GM12878 (cell line): ENCODE data around the gene PPP1R3G. TPM values are rescaled to one million over a fixed set of nuclear protein-coding genes. Genes with fewer than 3 reads are reported as not detected.

Experiments
- ATAC-seq: fragments of 200-7000 bp; cut with Tn5 transposase; 3 replicates; pipeline ENCODE4 v1.9.1; 2020; ENCODE audit warnings: mild to moderate bottlenecking, moderate library complexity
- BruUV-seq: library from RNA; stranded (reverse); fragments of 400-500 nt; replicated peaks from 2 replicates; lab custom pipeline; 2021; lab: Mats Ljungman, UMichigan
- CTCF ChIA-PET: fragments of 300-600 bp; sonication (Branson Sonifier 250); formaldehyde crosslinking; extraction: SDS; loops from one replicate; lab custom pipeline; 2021; ENCODE audit warnings: inconsistent platforms; lab: Yijun Ruan, JAX
- POLR2A ChIA-PET: fragments of 350-600 bp; formaldehyde crosslinking; extraction: SDS; loops from one replicate; lab custom pipeline; 2021; ENCODE audit warnings: inconsistent platforms; lab: Charles Lee
- RAD21 ChIA-PET: fragments of 300-600 bp; sonication (Branson Sonifier 250); formaldehyde crosslinking; loops from one replicate; lab custom pipeline; 2023; ENCODE audit warnings: antibody characterized with exemption; ENCODE audit not compliant: unreplicated experiment; lab: Charles Lee
- SMC1A ChIA-PET: fragments of 300-600 bp; sonication (Branson Sonifier 250); formaldehyde crosslinking; loops from one replicate; lab custom pipeline; 2023; ENCODE audit not compliant: unreplicated experiment, uncharacterized antibody; lab: Charles Lee
- DNase-seq: peaks from one replicate; pipeline ENCODE4 v3.0.0-alpha.2; 2011; ENCODE audit warnings: low read depth, low spot score
- FAIRE-seq: peaks from 3 replicates; lab custom pipeline; 2011; peaks lifted over from hg19 to GRCh38; lab: Jason Lieb, UNC
- H2AFZ ChIP-seq: 2 replicates; pipeline ENCODE4 v1.6.0; 2011; ENCODE audit warnings: low read depth, low read length, control low read depth; ENCODE audit not compliant: control insufficient read depth
- H3K27ac ChIP-seq: 2 replicates; pipeline ENCODE4 v1.5.1; 2011; ENCODE audit warnings: control low read depth; ENCODE audit not compliant: control insufficient read depth, insufficient read depth
- H3K27me3 ChIP-seq, 2 experiments: replicated peaks in 1 of 2; 2 replicates each; pipeline versions ENCODE4 v1.6.0 to v1.6.1; 2011; ENCODE audit warnings: low read length in 1 of 2; ENCODE audit not compliant: control insufficient read depth in 2 of 2, insufficient read depth in 2 of 2
- H3K36me3 ChIP-seq, 2 experiments: 2 replicates each; pipeline ENCODE4 v1.5.1; 2011; ENCODE audit warnings: low read length in 1 of 2; ENCODE audit not compliant: control insufficient read depth in 2 of 2, insufficient read depth in 2 of 2
- H3K4me1 ChIP-seq: 2 replicates; pipeline ENCODE4 v1.6.1; 2011; ENCODE audit warnings: mild to moderate bottlenecking, low read length, moderate library complexity, mixed read lengths; ENCODE audit not compliant: control insufficient read depth, insufficient read depth
- H3K4me2 ChIP-seq: 2 replicates; pipeline ENCODE4 v1.6.0; 2011; ENCODE audit warnings: control low read depth; ENCODE audit not compliant: control insufficient read depth, insufficient read depth
- H3K4me3 ChIP-seq: fragments of 200-600 bp; sonication (generic); 2 replicates; pipeline ENCODE4 v1.5.1; 2016
- H3K79me2 ChIP-seq: 2 replicates; pipeline ENCODE4 v1.6.0; 2011; ENCODE audit warnings: low read length; ENCODE audit not compliant: control insufficient read depth, insufficient read depth
- H3K9ac ChIP-seq: 2 replicates; pipeline ENCODE4 v1.8.0; 2011; ENCODE audit warnings: low read length, control low read depth, mixed read lengths; ENCODE audit not compliant: control insufficient read depth, insufficient read depth
- H3K9me3 ChIP-seq: replicated peaks from 3 replicates; pipeline ENCODE4 v1.5.1; 2011; ENCODE audit warnings: mild to moderate bottlenecking, low read length; ENCODE audit not compliant: control insufficient read depth, insufficient read depth
- H4K20me1 ChIP-seq: 2 replicates; pipeline ENCODE4 v1.6.0; 2011; ENCODE audit not compliant: control insufficient read depth, insufficient read depth
- BRCA1 ChIP-seq: IDR thresholded peaks from 2 replicates; pipeline ENCODE4 v1.6.1; 2011; ENCODE audit warnings: low read depth, low read length, improper control_type of control experiment
- CBX3 ChIP-seq: fragments of 200-600 bp; sonication (generic); IDR thresholded peaks from 2 replicates; pipeline ENCODE4 v1.6.1; 2016; ENCODE audit warnings: low read depth, borderline replicate concordance
- CEBPB ChIP-seq, 2 experiments: fragments of 150-350 bp in 1 of 2; IDR thresholded peaks; 2 replicates each; pipeline ENCODE4 v1.6.1; 2012 to 2014; ENCODE audit warnings: low read depth in 2 of 2, low read length in 2 of 2, borderline replicate concordance in 1 of 2, inconsistent platforms in 1 of 2
- NFXL1 ChIP-seq: fragments of 450-650 bp; IDR thresholded peaks from 2 replicates; pipeline ENCODE4 v1.6.1; 2017; ENCODE audit warnings: antibody characterized with exemption, mild to moderate bottlenecking, borderline replicate concordance
- STAT1 ChIP-seq: fragments of 450-650 bp; conservative IDR thresholded peaks from 2 replicates; pipeline ENCODE4 v1.6.1; 2014; ENCODE audit warnings: antibody characterized with exemption, mild to moderate bottlenecking
- SUPT20H ChIP-seq: IDR thresholded peaks from 2 replicates; pipeline ENCODE4 v1.6.1; 2011; ENCODE audit warnings: low read depth, mild to moderate bottlenecking, low read length, moderate library complexity, borderline replicate concordance; ENCODE audit not compliant: control insufficient read depth
- TBL1XR1 ChIP-seq: IDR thresholded peaks from 2 replicates; pipeline ENCODE4 v1.6.1; 2012; ENCODE audit warnings: low read depth, low read length, improper control_type of control experiment
- YY1 ChIP-seq: IDR thresholded peaks from 2 replicates; pipeline ENCODE4 v1.6.1; 2011; ENCODE audit warnings: low read depth, mild to moderate bottlenecking, low read length
- ZNF384 ChIP-seq: IDR thresholded peaks from 2 replicates; pipeline ENCODE4 v1.6.1; 2012; ENCODE audit warnings: low read depth, mild to moderate bottlenecking, low read length, improper control_type of control experiment, borderline replicate concordance
- WGBS: methylation state at CpG from one replicate; pipeline ENCODE4 v1.1.6; 2016; ENCODE audit warnings: low lambda C conversion rate; ENCODE audit not compliant: insufficient replicate concordance, insufficient coverage; ENCODE audit errors: missing lambda C conversion rate; 5-methylcytosine and 5-hydroxymethylcytosine counted together
- in situ Hi-C: fragments of 300-500 bp; cut with MboI; formaldehyde crosslinking; loops from 9 replicates; pipeline ENCODE4 v1.14.3; 2018; ENCODE audit warnings: mixed read lengths
- intact Hi-C: fragments of 100-400 bp; cut with micrococcal nuclease; formaldehyde crosslinking; loops from one replicate; pipeline ENCODE4 v1.14.2; 2022; ENCODE audit not compliant: unreplicated experiment
- polyA plus RNA-seq, 11 experiments: library from polyadenylated mRNA; depleted of rRNA in 4 of 11; unstranded in 6 of 11; stranded (reverse) in 5 of 11; fragments of >200 nt; fragmentation: Nextera tagmentation in 4 of 11; fragmentation: Illumina TruSeq in 1 of 11; extraction: Ambion mirVana in 4 of 11; extraction: Trizol in 1 of 11; gene quantifications; 1 replicate in 1 of 11; 2 replicates in 10 of 11; pipeline versions ENCODE4 v1.2.1 to v1.2.3, GENCODE V29; 2011 to 2016; ENCODE audit warnings: inconsistent platforms in 2 of 11, missing spikeins in 2 of 11, low read depth in 1 of 11
- total RNA-seq, 4 experiments: library from RNA; depleted of rRNA in 3 of 4; stranded (reverse); fragments of >200 nt in 3 of 4; fragmentation: Illumina TruSeq in 1 of 4; extraction: Trizol in 1 of 4; gene quantifications; 2 replicates each; pipeline versions ENCODE4 v1.2.1 to v1.2.3, GENCODE V29; 2013 to 2021
- TF ChIP-seq, protein P1 (sequence below): fragments of 450-650 bp; IDR thresholded peaks from 2 replicates; pipeline ENCODE4 v1.6.1; 2017; ENCODE audit warnings: mild to moderate bottlenecking, low read depth, inconsistent platforms; ENCODE audit not compliant: poor library complexity, severe bottlenecking
- TF ChIP-seq, protein P2 (sequence below): fragments of 450-650 bp; IDR thresholded peaks from 2 replicates; pipeline ENCODE4 v1.6.1; 2016; ENCODE audit warnings: mild to moderate bottlenecking, moderate library complexity, borderline replicate concordance
- TF ChIP-seq, protein P3 (sequence below): fragments of 450-650 bp; IDR thresholded peaks from 2 replicates; pipeline ENCODE4 v1.6.1; 2017; ENCODE audit warnings: antibody characterized with exemption, mild to moderate bottlenecking, moderate library complexity
- TF ChIP-seq, protein P4 (sequence below): fragments of 450-650 bp; IDR thresholded peaks from 2 replicates; pipeline ENCODE4 v1.6.1; 2016; ENCODE audit warnings: mild to moderate bottlenecking

PPP1R3G gene
- total and polyA plus RNA-seq, 10 of the 15 experiments (the other 5 are each of a cell fraction or from before 2014, with no cell fraction given): 0.01 to 0.10 (median 0.04) TPM; not detected in 4

- peaks cover 5% of the 10 kb centered on the region for H3K9me3 ChIP-seq
- SMC1A ChIA-PET: no interaction called here
- no peak for DNase-seq
- peak; percentile 54 for FAIRE-seq
- BruUV-seq: no TSS peak
- TF ChIP-seq STAT1 (no peak), BRCA1 (no peak), YY1 (no peak), SUPT20H (no peak), CBX3 (no peak), NFXL1 (no peak), TBL1XR1 (no peak), ZNF384 (no peak), CEBPB (IDR thresholded peaks at IDR 0.05; ENCODE audit: borderline replicate concordance in 1 of 2, low read depth in 2 of 2, low read length in 2 of 2) (no peak)
- TF ChIP-seq, protein P1, sequence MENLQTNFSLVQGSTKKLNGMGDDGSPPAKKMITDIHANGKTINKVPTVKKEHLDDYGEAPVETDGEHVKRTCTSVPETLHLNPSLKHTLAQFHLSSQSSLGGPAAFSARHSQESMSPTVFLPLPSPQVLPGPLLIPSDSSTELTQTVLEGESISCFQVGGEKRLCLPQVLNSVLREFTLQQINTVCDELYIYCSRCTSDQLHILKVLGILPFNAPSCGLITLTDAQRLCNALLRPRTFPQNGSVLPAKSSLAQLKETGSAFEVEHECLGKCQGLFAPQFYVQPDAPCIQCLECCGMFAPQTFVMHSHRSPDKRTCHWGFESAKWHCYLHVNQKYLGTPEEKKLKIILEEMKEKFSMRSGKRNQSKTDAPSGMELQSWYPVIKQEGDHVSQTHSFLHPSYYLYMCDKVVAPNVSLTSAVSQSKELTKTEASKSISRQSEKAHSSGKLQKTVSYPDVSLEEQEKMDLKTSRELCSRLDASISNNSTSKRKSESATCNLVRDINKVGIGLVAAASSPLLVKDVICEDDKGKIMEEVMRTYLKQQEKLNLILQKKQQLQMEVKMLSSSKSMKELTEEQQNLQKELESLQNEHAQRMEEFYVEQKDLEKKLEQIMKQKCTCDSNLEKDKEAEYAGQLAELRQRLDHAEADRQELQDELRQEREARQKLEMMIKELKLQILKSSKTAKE: no peak
- TF ChIP-seq, protein P2, sequence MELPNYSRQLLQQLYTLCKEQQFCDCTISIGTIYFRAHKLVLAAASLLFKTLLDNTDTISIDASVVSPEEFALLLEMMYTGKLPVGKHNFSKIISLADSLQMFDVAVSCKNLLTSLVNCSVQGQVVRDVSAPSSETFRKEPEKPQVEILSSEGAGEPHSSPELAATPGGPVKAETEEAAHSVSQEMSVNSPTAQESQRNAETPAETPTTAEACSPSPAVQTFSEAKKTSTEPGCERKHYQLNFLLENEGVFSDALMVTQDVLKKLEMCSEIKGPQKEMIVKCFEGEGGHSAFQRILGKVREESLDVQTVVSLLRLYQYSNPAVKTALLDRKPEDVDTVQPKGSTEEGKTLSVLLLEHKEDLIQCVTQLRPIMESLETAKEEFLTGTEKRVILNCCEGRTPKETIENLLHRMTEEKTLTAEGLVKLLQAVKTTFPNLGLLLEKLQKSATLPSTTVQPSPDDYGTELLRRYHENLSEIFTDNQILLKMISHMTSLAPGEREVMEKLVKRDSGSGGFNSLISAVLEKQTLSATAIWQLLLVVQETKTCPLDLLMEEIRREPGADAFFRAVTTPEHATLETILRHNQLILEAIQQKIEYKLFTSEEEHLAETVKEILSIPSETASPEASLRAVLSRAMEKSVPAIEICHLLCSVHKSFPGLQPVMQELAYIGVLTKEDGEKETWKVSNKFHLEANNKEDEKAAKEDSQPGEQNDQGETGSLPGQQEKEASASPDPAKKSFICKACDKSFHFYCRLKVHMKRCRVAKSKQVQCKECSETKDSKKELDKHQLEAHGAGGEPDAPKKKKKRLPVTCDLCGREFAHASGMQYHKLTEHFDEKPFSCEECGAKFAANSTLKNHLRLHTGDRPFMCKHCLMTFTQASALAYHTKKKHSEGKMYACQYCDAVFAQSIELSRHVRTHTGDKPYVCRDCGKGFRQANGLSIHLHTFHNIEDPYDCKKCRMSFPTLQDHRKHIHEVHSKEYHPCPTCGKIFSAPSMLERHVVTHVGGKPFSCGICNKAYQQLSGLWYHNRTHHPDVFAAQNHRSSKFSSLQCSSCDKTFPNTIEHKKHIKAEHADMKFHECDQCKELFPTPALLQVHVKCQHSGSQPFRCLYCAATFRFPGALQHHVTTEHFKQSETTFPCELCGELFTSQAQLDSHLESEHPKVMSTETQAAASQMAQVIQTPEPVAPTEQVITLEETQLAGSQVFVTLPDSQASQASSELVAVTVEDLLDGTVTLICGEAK: no peak
- TF ChIP-seq, protein P3, sequence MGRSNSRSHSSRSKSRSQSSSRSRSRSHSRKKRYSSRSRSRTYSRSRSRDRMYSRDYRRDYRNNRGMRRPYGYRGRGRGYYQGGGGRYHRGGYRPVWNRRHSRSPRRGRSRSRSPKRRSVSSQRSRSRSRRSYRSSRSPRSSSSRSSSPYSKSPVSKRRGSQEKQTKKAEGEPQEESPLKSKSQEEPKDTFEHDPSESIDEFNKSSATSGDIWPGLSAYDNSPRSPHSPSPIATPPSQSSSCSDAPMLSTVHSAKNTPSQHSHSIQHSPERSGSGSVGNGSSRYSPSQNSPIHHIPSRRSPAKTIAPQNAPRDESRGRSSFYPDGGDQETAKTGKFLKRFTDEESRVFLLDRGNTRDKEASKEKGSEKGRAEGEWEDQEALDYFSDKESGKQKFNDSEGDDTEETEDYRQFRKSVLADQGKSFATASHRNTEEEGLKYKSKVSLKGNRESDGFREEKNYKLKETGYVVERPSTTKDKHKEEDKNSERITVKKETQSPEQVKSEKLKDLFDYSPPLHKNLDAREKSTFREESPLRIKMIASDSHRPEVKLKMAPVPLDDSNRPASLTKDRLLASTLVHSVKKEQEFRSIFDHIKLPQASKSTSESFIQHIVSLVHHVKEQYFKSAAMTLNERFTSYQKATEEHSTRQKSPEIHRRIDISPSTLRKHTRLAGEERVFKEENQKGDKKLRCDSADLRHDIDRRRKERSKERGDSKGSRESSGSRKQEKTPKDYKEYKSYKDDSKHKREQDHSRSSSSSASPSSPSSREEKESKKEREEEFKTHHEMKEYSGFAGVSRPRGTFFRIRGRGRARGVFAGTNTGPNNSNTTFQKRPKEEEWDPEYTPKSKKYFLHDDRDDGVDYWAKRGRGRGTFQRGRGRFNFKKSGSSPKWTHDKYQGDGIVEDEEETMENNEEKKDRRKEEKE: no peak
- TF ChIP-seq, protein P4, sequence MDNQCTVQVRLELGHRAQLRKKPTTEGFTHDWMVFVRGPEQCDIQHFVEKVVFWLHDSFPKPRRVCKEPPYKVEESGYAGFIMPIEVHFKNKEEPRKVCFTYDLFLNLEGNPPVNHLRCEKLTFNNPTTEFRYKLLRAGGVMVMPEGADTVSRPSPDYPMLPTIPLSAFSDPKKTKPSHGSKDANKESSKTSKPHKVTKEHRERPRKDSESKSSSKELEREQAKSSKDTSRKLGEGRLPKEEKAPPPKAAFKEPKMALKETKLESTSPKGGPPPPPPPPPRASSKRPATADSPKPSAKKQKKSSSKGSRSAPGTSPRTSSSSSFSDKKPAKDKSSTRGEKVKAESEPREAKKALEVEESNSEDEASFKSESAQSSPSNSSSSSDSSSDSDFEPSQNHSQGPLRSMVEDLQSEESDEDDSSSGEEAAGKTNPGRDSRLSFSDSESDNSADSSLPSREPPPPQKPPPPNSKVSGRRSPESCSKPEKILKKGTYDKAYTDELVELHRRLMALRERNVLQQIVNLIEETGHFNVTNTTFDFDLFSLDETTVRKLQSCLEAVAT: no peak
- 63% methylated on average over 6 of the region's 6 CpGs for WGBS
- POLR2A ChIA-PET: no interaction called here
- intact Hi-C loops (no loop called here), in situ Hi-C loops (no loop called here)
- no peak overlapping the region for H3K9ac ChIP-seq
- H3K36me3 ChIP-seq: no peaks in the 10 kb centered on the region
- H4K20me1 ChIP-seq: no peaks in the 10 kb centered on the region
- H3K4me2 ChIP-seq: no peak overlapping the region
- H2AFZ ChIP-seq: no peak overlapping the region
- H3K4me3 ChIP-seq: no peak overlapping the region
- H3K27me3 ChIP-seq: no peaks in the 10 kb centered on the region; a peak in 1 of 4 replicates
- no peak for ATAC-seq
- CTCF ChIA-PET: no interaction called here
- no peaks in the 10 kb centered on the region for H3K4me1 ChIP-seq
- RAD21 ChIA-PET: no interaction called here
- H3K79me2 ChIP-seq: no peaks in the 10 kb centered on the region
- no peak overlapping the region for H3K27ac ChIP-seq
Observed at GRCh38 chr6:5054245-5054873, 30.8 kb upstream of the PPP1R3G start.
